ENCODE results near the gene PTCD3.

Gene PTCD3

GRCh38 chr2:86171295-86171694 is 65.3 kb downstream of the PTCD3 start:
- H3K36me3 ChIP-seq (ENCODE audit: low read length): peaks cover 20% of the 10 kb centered on the region
- no peaks in the 10 kb centered on the region for H3K9me3 ChIP-seq (ENCODE audit: insufficient read depth, low read length)
- no peak overlapping the region for H3K4me2 ChIP-seq (ENCODE audit: low read depth, low read length, poor library complexity, severe bottlenecking)
- no peak overlapping the region for H3K4me3 ChIP-seq (ENCODE audit: insufficient read depth, low read length, poor library complexity, severe bottlenecking)
- no peaks in the 10 kb centered on the region for H3K9me2 ChIP-seq (replicated peaks; ENCODE audit: insufficient read depth, low read length)
- no peak overlapping the region for H2AFZ ChIP-seq (ENCODE audit: low read depth, low read length, severe bottlenecking)
- H3K9ac ChIP-seq (ENCODE audit: low read length): no peak overlapping the region
- no peak for TF ChIP-seq CTCF (IDR thresholded peaks at IDR 0.05; ENCODE audit: insufficient read depth, low read length, poor library complexity, severe bottlenecking)
- TF ChIP-seq EZH2phosphoT487 (conservative IDR thresholded peaks at IDR 0.05; ENCODE audit: low read length): no peak
- peaks cover 10% of the 10 kb centered on the region for H3K79me2 ChIP-seq (ENCODE audit: insufficient read depth, low read length)
- no peaks in the 10 kb centered on the region for H4K20me1 ChIP-seq (ENCODE audit: low read depth, low read length)
- no peak overlapping the region for H3K27ac ChIP-seq (ENCODE audit: low read depth, low read length)
- H3F3A ChIP-seq (ENCODE audit: insufficient read depth): peaks cover 4% of the 10 kb centered on the region; the same call in 1 of the 2 replicates
- H3K27me3 ChIP-seq (ENCODE audit: low read length): no peaks in the 10 kb centered on the region

GRCh38 chr2:86172610-86173009 is 66.6 kb downstream of the PTCD3 start:
- Histone ChIP-seq H3K36me3 (ENCODE audit: low read length) (peaks cover 17% of the 10 kb centered on the region), H3K27ac (ENCODE audit: low read depth, low read length) (no peak overlapping the region), H3K9me3 (ENCODE audit: insufficient read depth, low read length) (no peaks in the 10 kb centered on the region), H3F3A (ENCODE audit: insufficient read depth) (peaks cover 4% of the 10 kb centered on the region; the same call in 1 of the 2 replicates), H4K20me1 (ENCODE audit: low read depth, low read length) (no peaks in the 10 kb centered on the region), H3K9ac (ENCODE audit: low read length) (no peak overlapping the region), H3K27me3 (ENCODE audit: low read length) (no peaks in the 10 kb centered on the region), H3K9me2 (replicated peaks; ENCODE audit: insufficient read depth, low read length) (no peaks in the 10 kb centered on the region), H3K4me2 (ENCODE audit: low read depth, low read length, poor library complexity, severe bottlenecking) (no peak overlapping the region), H3K4me3 (ENCODE audit: insufficient read depth, low read length, poor library complexity, severe bottlenecking) (no peak overlapping the region), H3K79me2 (ENCODE audit: insufficient read depth, low read length) (peaks cover 15% of the 10 kb centered on the region), H2AFZ (ENCODE audit: low read depth, low read length, severe bottlenecking) (no peak overlapping the region)
- TF ChIP-seq CTCF (IDR thresholded peaks at IDR 0.05; ENCODE audit: insufficient read depth, low read length, poor library complexity, severe bottlenecking): no peak
- TF ChIP-seq EZH2phosphoT487 (conservative IDR thresholded peaks at IDR 0.05; ENCODE audit: low read length): no peak

GRCh38 chr2:86174445-86174844 is 68.4 kb downstream of the PTCD3 start:
- Histone ChIP-seq H3K4me3 (ENCODE audit: insufficient read depth, low read length, poor library complexity, severe bottlenecking) (no peak overlapping the region), H3K36me3 (ENCODE audit: low read length) (peaks cover 14% of the 10 kb centered on the region), H3K27ac (ENCODE audit: low read depth, low read length) (peak overlapping the region; percentile 33; the same call in 1 of the 2 replicates), H3K9me2 (replicated peaks; ENCODE audit: insufficient read depth, low read length) (no peaks in the 10 kb centered on the region), H3K27me3 (ENCODE audit: low read length) (no peaks in the 10 kb centered on the region), H3K9ac (ENCODE audit: low read length) (no peak overlapping the region), H3F3A (ENCODE audit: insufficient read depth) (peaks cover 4% of the 10 kb centered on the region; the same call in 1 of the 2 replicates), H4K20me1 (ENCODE audit: low read depth, low read length) (no peaks in the 10 kb centered on the region), H2AFZ (ENCODE audit: low read depth, low read length, severe bottlenecking) (no peak overlapping the region), H3K4me2 (ENCODE audit: low read depth, low read length, poor library complexity, severe bottlenecking) (peak overlapping the region; percentile 7), H3K9me3 (ENCODE audit: insufficient read depth, low read length) (no peaks in the 10 kb centered on the region), H3K79me2 (ENCODE audit: insufficient read depth, low read length) (peaks cover 19% of the 10 kb centered on the region)
- no peak for TF ChIP-seq EZH2phosphoT487 (conservative IDR thresholded peaks at IDR 0.05; ENCODE audit: low read length)
- no peak for TF ChIP-seq CTCF (IDR thresholded peaks at IDR 0.05; ENCODE audit: insufficient read depth, low read length, poor library complexity, severe bottlenecking)

Data from SU-DHL-6 (cell line).